HG02981 (cell line): ENCODE results near the gene OR51E1.

Experiments
- ATAC-seq: cut with Tn5 transposase; IDR thresholded peaks from one replicate; pipeline ENCODE4 v1.9.1; 2021; ENCODE audit warnings: mild to moderate bottlenecking, moderate library complexity; ENCODE audit not compliant: unreplicated experiment

The OR51E1 gene

GRCh38 chr11:4704790-4705334, 61.1 kb downstream of the OR51E1 start:
- ATAC-seq: no peak
